ENCODE results near the gene TSPEAR. TPM values are rescaled to one million over a fixed set of nuclear protein-coding genes. Genes with fewer than 3 reads are reported as not detected.
"Not testable (repeated sequence)": the region's sequence is repeated elsewhere in the genome, so short reads cannot be mapped to it uniquely, and the experiment has no call there.

The TSPEAR gene
- total RNA-seq, 1 donor from 2014 or later = 0.10 TPM

- no peak for DNase-seq (ENCODE audit: low spot score)
Observed at GRCh38 chr21:44630440-44630839, 80.9 kb downstream of the TSPEAR start.

- no peak for DNase-seq (ENCODE audit: low spot score)
Observed at GRCh38 chr21:44628707-44629391, 82.5 kb downstream of the TSPEAR start.

GRCh38 chr21:44627831-44628233 is 83.5 kb downstream of the TSPEAR start:
- peak; percentile 39 for DNase-seq (ENCODE audit: low spot score)

GRCh38 chr21:44627181-44627822 is 84.1 kb downstream of the TSPEAR start:
- not testable (repeated sequence) for DNase-seq (ENCODE audit: low spot score)

- DNase-seq (ENCODE audit: low spot score) = no peak
Observed at GRCh38 chr21:44626673-44627143, 84.7 kb downstream of the TSPEAR start, which contains the start of gene KRTAP10-9. Gene KRTAP10-9 (plus strand): TSS chr21:44627093. CDS start chr21:44627172, 79 bp downstream.

- DNase-seq (ENCODE audit: low spot score) = no peak
Observed at GRCh38 chr21:44626262-44626661, 85.1 kb downstream of the TSPEAR start.

- no peak for DNase-seq (ENCODE audit: low spot score)
Observed at GRCh38 chr21:44625756-44626155, 85.6 kb downstream of the TSPEAR start.

GRCh38 chr21:44623575-44623974 is 87.8 kb downstream of the TSPEAR start:
- no peak for DNase-seq (ENCODE audit: low spot score)

- DNase-seq (ENCODE audit: low spot score) = no peak
Observed at GRCh38 chr21:44619886-44620285, 91.5 kb downstream of the TSPEAR start.

GRCh38 chr21:44618909-44619308 is 92.5 kb downstream of the TSPEAR start:
- no peak for DNase-seq (ENCODE audit: low spot score)

- no peak for DNase-seq (ENCODE audit: low spot score)
Observed at GRCh38 chr21:44618504-44618903, 92.9 kb downstream of the TSPEAR start.

- DNase-seq (ENCODE audit: low spot score) = no peak
Observed at GRCh38 chr21:44617071-44617501, 94.3 kb downstream of the TSPEAR start.

GRCh38 chr21:44616591-44616926 is 94.8 kb downstream of the TSPEAR start:
- peak; percentile 36 for DNase-seq (ENCODE audit: low spot score)

GRCh38 chr21:44615911-44616590 is 95.3 kb downstream of the TSPEAR start:
- peak; percentile 34 for DNase-seq (ENCODE audit: low spot score)

GRCh38 chr21:44615466-44615865 is 95.9 kb downstream of the TSPEAR start:
- no peak for DNase-seq (ENCODE audit: low spot score)

- DNase-seq (ENCODE audit: low spot score) = no peak
Observed at GRCh38 chr21:44614961-44615391, 96.4 kb downstream of the TSPEAR start.

GRCh38 chr21:44614161-44614631 is 97.2 kb downstream of the TSPEAR start:
- no peak for DNase-seq (ENCODE audit: low spot score)

GRCh38 chr21:44613386-44614155 is 97.8 kb downstream of the TSPEAR start:
- peak; percentile 36 for DNase-seq (ENCODE audit: low spot score)

- no peak for DNase-seq (ENCODE audit: low spot score)
Observed at GRCh38 chr21:44612669-44613229, 98.6 kb downstream of the TSPEAR start.

- DNase-seq (ENCODE audit: low spot score) = no peak
Observed at GRCh38 chr21:44612029-44612486, 99.3 kb downstream of the TSPEAR start, which contains the start of gene KRTAP10-8. Gene KRTAP10-8 (plus strand): TSS chr21:44612079. CDS start chr21:44612101, 22 bp downstream.

- no peak for DNase-seq (ENCODE audit: low spot score)
Observed at GRCh38 chr21:44611551-44611950, 99.8 kb downstream of the TSPEAR start.
